HepG2 (cell line): ENCODE measurements around the gene PLEKHB1. TPM values are rescaled to one million over a fixed set of nuclear protein-coding genes. Genes with fewer than 3 reads are reported as not detected.

ENCODE experiments used
- polyA plus RNA-seq, 8 experiments: library from polyadenylated mRNA; depleted of rRNA in 3 of 8; stranded (reverse) in 7 of 8; unstranded in 1 of 8; fragments of >200 nt; fragmentation: Illumina TruSeq in 4 of 8; extraction: Trizol in 4 of 8; gene quantifications; 2 replicates each; pipeline versions ENCODE4 v1.2.1 to v1.2.3, GENCODE V29; 2011 to 2016; ENCODE audit warnings: low read depth in 4 of 8, missing spikeins in 1 of 8, mixed read lengths in 1 of 8; ENCODE audit not compliant: insufficient read depth in 1 of 8
- total RNA-seq, 5 experiments: library from RNA; depleted of rRNA; stranded (reverse); fragments of >200 nt; fragmentation: Illumina TruSeq; extraction: Trizol; gene quantifications; 2 replicates each; pipeline ENCODE4 v1.2.3, GENCODE V29; 2016; ENCODE audit warnings: low read depth in 1 of 5

The PLEKHB1 gene
- total and polyA plus RNA-seq, 2 of the 13 experiments (the other 11 are each of a cell fraction or from before 2014, with no cell fraction given): 68.0 to 99.3 TPM

Other genes with a start within 250 kb of the PLEKHB1 start
- gene FAM168A, start 48.5 kb upstream of the PLEKHB1 start, total RNA-seq (2016; rRNA removed; fragmentation: Illumina TruSeq; extraction: Trizol): 13.9 and 15.0 TPM in 2 replicates
- gene FAM168A, start 48.5 kb upstream of the PLEKHB1 start, polyA plus RNA-seq (2011; rRNA removed): 15.8 and 17.5 TPM in 2 replicates
- 74.3 and 83.3 TPM in 2 replicates for gene RAB6A, start 114.5 kb downstream of the PLEKHB1 start, total RNA-seq (2016; rRNA removed; fragmentation: Illumina TruSeq; extraction: Trizol)
- 92.0 and 121 TPM in 2 replicates for gene RAB6A, start 114.5 kb downstream of the PLEKHB1 start, polyA plus RNA-seq (2011; rRNA removed)
- 67.9 and 97.3 TPM in 2 replicates for gene MRPL48, start 141.3 kb downstream of the PLEKHB1 start, total RNA-seq (2016; rRNA removed; fragmentation: Illumina TruSeq; extraction: Trizol)
- gene MRPL48, start 141.3 kb downstream of the PLEKHB1 start, polyA plus RNA-seq (2011; rRNA removed): 50.2 and 61.2 TPM in 2 replicates
- 107 and 115 TPM in 2 replicates for gene COA4, start 230.3 kb downstream of the PLEKHB1 start, total RNA-seq (2016; rRNA removed; fragmentation: Illumina TruSeq; extraction: Trizol)
- 109 and 112 TPM in 2 replicates for gene COA4, start 230.3 kb downstream of the PLEKHB1 start, polyA plus RNA-seq (2011; rRNA removed)
- gene PAAF1, start 230.4 kb downstream of the PLEKHB1 start, total RNA-seq (2016; rRNA removed; fragmentation: Illumina TruSeq; extraction: Trizol): 28.8 and 46.4 TPM in 2 replicates
- gene PAAF1, start 230.4 kb downstream of the PLEKHB1 start, polyA plus RNA-seq (2011; rRNA removed): 10.3 and 13.5 TPM in 2 replicates